Measurements from ENCODE around the gene TEF.

GRCh38 chr22:41406410-41406809 is 24.7 kb downstream of the TEF start:
- TF ChIP-seq CTCF (IDR thresholded peaks at IDR 0.05; ENCODE audit: low read length) = no peak
- no peak for TF ChIP-seq EZH2 (optimal IDR thresholded peaks at IDR 0.05; ENCODE audit: low read depth, low read length)

All from MM.1S (cell line).